ENCODE measurements around the gene SBF1. TPM values are rescaled to one million over a fixed set of nuclear protein-coding genes. Genes with fewer than 3 reads are reported as not detected.

Gene SBF1
- total RNA-seq, 3 donors from 2014 or later (not counting 1 experiment from before 2014, with no cell fraction given), result 235 to 284 (median 242) TPM

DNA sequence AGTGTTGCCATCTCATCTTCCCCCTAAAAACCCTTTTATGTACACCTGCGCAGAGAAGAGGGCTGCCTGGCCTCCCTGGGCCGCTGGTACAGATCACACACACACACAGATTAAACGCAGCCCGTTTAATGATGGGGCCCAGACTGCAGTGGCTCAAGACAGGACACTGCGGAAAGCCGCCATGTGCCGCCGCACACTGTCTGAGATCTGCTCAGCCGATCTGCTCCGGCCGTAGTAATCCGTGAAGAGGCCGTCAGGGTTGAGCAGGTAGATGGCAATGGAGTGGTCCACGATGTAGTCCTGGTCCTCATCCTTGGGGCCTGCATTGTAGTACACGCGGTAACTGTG lies 48.6 kb upstream of the SBF1 start:
- no peak for DNase-seq
- H3K27me3 ChIP-seq (ENCODE audit: control insufficient read depth, insufficient read depth, low read length), result no peaks in the 10 kb centered on the region
- Mint-ChIP-seq H3K36me3 (no peaks in the 10 kb centered on the region), H3K4me1 (peaks cover 26% of the 10 kb centered on the region in 2 donors), H3K27ac (no peak overlapping the region), H3K27me3 (ENCODE audit: low read depth in 2 of 2) (no peaks in the 10 kb centered on the region), H3K9me3 (no peaks in the 10 kb centered on the region), H3K4me3 (no peak overlapping the region)
- TF ChIP-seq, protein P1, sequence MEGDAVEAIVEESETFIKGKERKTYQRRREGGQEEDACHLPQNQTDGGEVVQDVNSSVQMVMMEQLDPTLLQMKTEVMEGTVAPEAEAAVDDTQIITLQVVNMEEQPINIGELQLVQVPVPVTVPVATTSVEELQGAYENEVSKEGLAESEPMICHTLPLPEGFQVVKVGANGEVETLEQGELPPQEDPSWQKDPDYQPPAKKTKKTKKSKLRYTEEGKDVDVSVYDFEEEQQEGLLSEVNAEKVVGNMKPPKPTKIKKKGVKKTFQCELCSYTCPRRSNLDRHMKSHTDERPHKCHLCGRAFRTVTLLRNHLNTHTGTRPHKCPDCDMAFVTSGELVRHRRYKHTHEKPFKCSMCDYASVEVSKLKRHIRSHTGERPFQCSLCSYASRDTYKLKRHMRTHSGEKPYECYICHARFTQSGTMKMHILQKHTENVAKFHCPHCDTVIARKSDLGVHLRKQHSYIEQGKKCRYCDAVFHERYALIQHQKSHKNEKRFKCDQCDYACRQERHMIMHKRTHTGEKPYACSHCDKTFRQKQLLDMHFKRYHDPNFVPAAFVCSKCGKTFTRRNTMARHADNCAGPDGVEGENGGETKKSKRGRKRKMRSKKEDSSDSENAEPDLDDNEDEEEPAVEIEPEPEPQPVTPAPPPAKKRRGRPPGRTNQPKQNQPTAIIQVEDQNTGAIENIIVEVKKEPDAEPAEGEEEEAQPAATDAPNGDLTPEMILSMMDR (IDR thresholded peaks at IDR 0.05), result no peak
- no peak overlapping the region for H3K4me3 ChIP-seq (ENCODE audit: low read length)
- H3K36me3 ChIP-seq (ENCODE audit: control insufficient read depth, insufficient read depth, low read length), result peaks cover 34% of the 10 kb centered on the region
- H3K9me3 ChIP-seq (ENCODE audit: control insufficient read depth, insufficient read depth, low read length), result no peaks in the 10 kb centered on the region
- peaks cover 32% of the 10 kb centered on the region for H3K4me1 ChIP-seq (ENCODE audit: control insufficient read depth, insufficient read depth, low read length)
- WGBS (ENCODE audit: insufficient coverage), result 98% methylated on average over 16 of the region's 16 CpGs
- no peak for ATAC-seq
- H3K27ac ChIP-seq (ENCODE audit: low read length), result no peak overlapping the region
- intact Hi-C loops (cut with micrococcal nuclease), result no loop called here

DNA sequence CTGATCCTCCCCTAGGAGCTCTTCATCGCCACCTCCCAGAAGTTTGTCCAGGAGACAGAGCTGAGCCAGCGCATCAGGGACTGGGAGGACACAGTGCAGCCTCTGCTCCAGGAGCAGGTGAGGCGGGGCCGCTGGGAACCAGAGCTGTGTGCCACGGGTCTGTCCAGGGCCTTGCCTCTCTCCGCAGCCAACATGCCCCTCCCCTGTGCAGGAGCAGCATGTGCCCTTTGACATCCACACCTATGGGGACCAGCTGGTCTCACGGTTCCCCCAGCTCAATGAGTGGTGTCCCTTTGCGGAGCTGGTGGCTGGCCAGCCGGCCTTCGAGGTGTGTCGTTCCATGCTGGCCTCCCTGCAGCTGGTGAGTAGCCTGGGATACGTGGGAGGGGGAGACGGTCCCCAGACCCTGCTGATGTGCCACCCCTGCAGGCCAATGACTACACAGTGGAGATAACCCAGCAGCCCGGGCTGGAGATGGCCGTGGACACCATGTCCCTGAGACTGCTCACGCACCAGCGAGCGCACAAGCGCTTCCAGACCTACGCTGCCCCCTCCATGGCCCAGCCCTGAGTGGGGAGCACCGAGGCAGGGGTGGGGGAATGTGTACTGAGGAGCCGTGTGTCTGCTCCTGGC lies 48.1 kb upstream of the SBF1 start:
- Mint-ChIP-seq H3K4me3 (no peak overlapping the region), H3K4me1 (peaks cover 21 to 24% of the 10 kb centered on the region in 2 donors), H3K9me3 (no peaks in the 10 kb centered on the region), H3K27ac (no peak overlapping the region), H3K27me3 (ENCODE audit: low read depth in 2 of 2) (no peaks in the 10 kb centered on the region), H3K36me3 (no peaks in the 10 kb centered on the region)
- no peak overlapping the region for H3K4me3 ChIP-seq (ENCODE audit: low read length)
- no peaks in the 10 kb centered on the region for H3K9me3 ChIP-seq (ENCODE audit: control insufficient read depth, insufficient read depth, low read length)
- H3K27ac ChIP-seq (ENCODE audit: low read length), result no peak overlapping the region
- no peaks in the 10 kb centered on the region for H3K27me3 ChIP-seq (ENCODE audit: control insufficient read depth, insufficient read depth, low read length)
- 96% methylated on average over 21 of the region's 22 CpGs for WGBS (ENCODE audit: insufficient coverage)
- DNase-seq (no peak), ATAC-seq (no peak)
- TF ChIP-seq, protein P1 (IDR thresholded peaks at IDR 0.05), result no peak
- H3K36me3 ChIP-seq (ENCODE audit: control insufficient read depth, insufficient read depth, low read length), result peaks cover 39% of the 10 kb centered on the region
- H3K4me1 ChIP-seq (ENCODE audit: control insufficient read depth, insufficient read depth, low read length), result peaks cover 27% of the 10 kb centered on the region
- intact Hi-C loops (cut with micrococcal nuclease), result no loop called here

DNA sequence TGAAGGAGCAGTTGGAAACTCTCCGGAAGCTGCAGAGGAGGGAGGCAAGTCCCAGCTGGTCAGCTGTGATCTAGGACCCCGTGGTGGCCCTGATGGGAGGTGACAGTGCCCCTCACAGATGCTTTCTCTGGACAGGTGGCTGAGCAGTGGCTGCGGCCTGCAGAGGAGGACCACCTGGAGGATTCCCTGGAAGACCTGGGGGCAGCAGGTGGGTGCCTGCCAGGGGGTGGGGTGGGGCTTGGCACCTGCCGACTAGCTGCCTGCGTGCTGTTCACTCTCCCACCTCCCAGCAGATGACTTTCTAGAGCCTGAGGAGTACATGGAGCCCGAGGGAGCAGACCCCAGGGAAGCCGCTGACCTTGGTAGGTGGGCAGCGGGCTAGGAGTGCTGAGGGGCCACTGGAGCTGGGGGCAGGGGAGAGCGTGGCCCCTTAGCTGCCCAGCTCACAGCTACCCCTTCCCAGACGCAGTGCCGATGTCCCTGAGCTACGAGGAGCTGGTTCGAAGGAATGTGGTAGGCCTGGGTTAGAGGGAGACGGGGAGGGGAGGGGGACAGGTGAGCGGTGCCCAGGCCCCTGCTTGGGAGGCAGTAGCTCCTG lies 47.5 kb upstream of the SBF1 start:
- TF ChIP-seq, protein P1 (IDR thresholded peaks at IDR 0.05), result no peak
- 95% methylated on average over 15 of the region's 15 CpGs for WGBS (ENCODE audit: insufficient coverage)
- no peaks in the 10 kb centered on the region for H3K27me3 Mint-ChIP-seq (ENCODE audit: low read depth in 2 of 2)
- no peak overlapping the region for H3K4me3 ChIP-seq (ENCODE audit: low read length)
- H3K27me3 ChIP-seq (ENCODE audit: control insufficient read depth, insufficient read depth, low read length), result no peaks in the 10 kb centered on the region
- H3K4me3 Mint-ChIP-seq, result no peak overlapping the region
- H3K36me3 Mint-ChIP-seq, result no peaks in the 10 kb centered on the region
- no peaks in the 10 kb centered on the region for H3K9me3 Mint-ChIP-seq
- no peak for DNase-seq
- peaks cover 15 to 17% of the 10 kb centered on the region in 2 donors for H3K4me1 Mint-ChIP-seq
- no peak overlapping the region for H3K27ac Mint-ChIP-seq
- intact Hi-C loops (cut with micrococcal nuclease), result no loop called here
- peaks cover 21% of the 10 kb centered on the region for H3K4me1 ChIP-seq (ENCODE audit: control insufficient read depth, insufficient read depth, low read length)
- H3K27ac ChIP-seq (ENCODE audit: low read length), result no peak overlapping the region
- peaks cover 45% of the 10 kb centered on the region for H3K36me3 ChIP-seq (ENCODE audit: control insufficient read depth, insufficient read depth, low read length)
- no peak for ATAC-seq
- H3K9me3 ChIP-seq (ENCODE audit: control insufficient read depth, insufficient read depth, low read length), result no peaks in the 10 kb centered on the region

DNA sequence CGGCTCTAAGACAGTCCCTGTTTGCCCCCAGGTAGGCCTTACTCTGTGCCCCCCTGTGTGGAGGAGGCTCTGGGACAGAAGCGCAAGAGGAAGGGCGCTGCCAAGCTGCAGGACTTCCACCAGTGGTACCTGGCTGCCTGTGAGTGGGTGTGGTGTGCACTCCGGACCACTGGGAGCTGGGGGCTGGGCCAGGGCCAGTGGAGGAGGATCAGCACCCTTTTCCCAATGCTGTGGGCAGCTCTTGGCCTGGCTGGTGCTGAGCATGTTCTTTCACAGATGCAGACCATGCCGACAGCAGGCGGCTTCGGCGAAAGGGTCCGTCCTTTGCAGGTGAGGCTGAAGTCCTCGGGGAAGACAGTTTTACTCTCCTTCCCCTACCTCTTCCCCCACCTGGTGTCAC lies 46.9 kb upstream of the SBF1 start:
- H3K27me3 Mint-ChIP-seq (ENCODE audit: low read depth in 2 of 2), result no peaks in the 10 kb centered on the region
- TF ChIP-seq, protein P1 (IDR thresholded peaks at IDR 0.05), result no peak

More for the DNA sequence above, 46.9 kb upstream of the SBF1 start:
- 96% methylated on average over 10 of the region's 10 CpGs for WGBS (ENCODE audit: insufficient coverage)
- no peak overlapping the region for H3K4me3 Mint-ChIP-seq
- no peak overlapping the region for H3K27ac Mint-ChIP-seq
- Histone ChIP-seq H3K27ac (ENCODE audit: low read length) (no peak overlapping the region), H3K27me3 (ENCODE audit: control insufficient read depth, insufficient read depth, low read length) (no peaks in the 10 kb centered on the region), H3K4me3 (ENCODE audit: low read length) (no peak overlapping the region), H3K4me1 (ENCODE audit: control insufficient read depth, insufficient read depth, low read length) (peaks cover 15% of the 10 kb centered on the region), H3K9me3 (ENCODE audit: control insufficient read depth, insufficient read depth, low read length) (no peaks in the 10 kb centered on the region), H3K36me3 (ENCODE audit: control insufficient read depth, insufficient read depth, low read length) (peaks cover 51% of the 10 kb centered on the region)
- peaks cover 11% of the 10 kb centered on the region in 2 donors for H3K4me1 Mint-ChIP-seq
- no peaks in the 10 kb centered on the region for H3K36me3 Mint-ChIP-seq
- intact Hi-C loops (cut with micrococcal nuclease), result no loop called here
- DNase-seq (no peak), ATAC-seq (no peak)
- H3K9me3 Mint-ChIP-seq, result no peaks in the 10 kb centered on the region
